CD14-positive monocyte (primary cell): Measurements from ENCODE around the gene CHAT. TPM values are rescaled to one million over a fixed set of nuclear protein-coding genes. Genes with fewer than 3 reads are reported as not detected.

Source experiments
- DNase-seq, 3 donors: peaks; one replicate each; pipeline ENCODE4 v3.0.0-alpha.2; 2011 to 2022
- H2AFZ ChIP-seq: 2 replicates; pipeline ENCODE4 v1.6.0; 2012; ENCODE audit warnings: mild to moderate bottlenecking, low read depth, low read length, inconsistent platforms; ENCODE audit not compliant: insufficient read depth, poor library complexity, severe bottlenecking
- H3K27ac ChIP-seq, 2 donors: 1 replicate in 1 of 2; 2 replicates in 1 of 2; pipeline ENCODE4 v1.5.1; 2012 to 2013; ENCODE audit warnings: low read length in 2 of 2, control low read depth in 1 of 2, inconsistent platforms in 1 of 2, low read depth in 1 of 2, mild to moderate bottlenecking in 1 of 2
- H3K27me3 ChIP-seq, 2 donors: one replicate each; pipeline versions ENCODE4 v1.6.0 to v1.6.1; 2011 to 2013; ENCODE audit warnings: low read length in 2 of 2; ENCODE audit not compliant: control insufficient read depth in 2 of 2, insufficient read depth in 2 of 2
- H3K36me3 ChIP-seq, 2 donors: replicated peaks in 1 of 2; 1 replicate in 1 of 2; 2 replicates in 1 of 2; pipeline versions ENCODE4 v1.5.1 to v1.6.1; 2012 to 2013; ENCODE audit warnings: low read length in 2 of 2, control low read depth in 1 of 2, inconsistent platforms in 1 of 2, mild to moderate bottlenecking in 1 of 2; ENCODE audit not compliant: insufficient read depth in 2 of 2, control insufficient read depth in 1 of 2
- H3K4me1 ChIP-seq, 2 donors: 1 replicate in 1 of 2; 2 replicates in 1 of 2; pipeline versions ENCODE4 v1.5.1 to v1.6.1; 2012 to 2013; ENCODE audit warnings: low read length in 2 of 2, control low read depth in 1 of 2, inconsistent platforms in 1 of 2, mild to moderate bottlenecking in 1 of 2, moderate library complexity in 1 of 2; ENCODE audit not compliant: insufficient read depth in 2 of 2, control insufficient read depth in 1 of 2
- H3K4me2 ChIP-seq: replicated peaks from 2 replicates; pipeline ENCODE3; 2012; ENCODE audit warnings: low read length, moderate library complexity, mild to moderate bottlenecking; ENCODE audit not compliant: poor library complexity, severe bottlenecking; ENCODE audit errors: extremely low read depth
- H3K4me3 ChIP-seq, 3 experiments: fragments of 200-600 bp in 1 of 3; sonication (generic) in 1 of 3; replicated peaks in 1 of 3; 1 replicate in 2 of 3; 2 replicates in 1 of 3; pipeline ENCODE4 v1.5.1; 2011 to 2013; ENCODE audit warnings: low read length in 3 of 3, mild to moderate bottlenecking in 3 of 3, control low read depth in 2 of 3, low read depth in 2 of 3, inconsistent platforms in 1 of 3, moderate library complexity in 1 of 3
- H3K79me2 ChIP-seq: 2 replicates; pipeline ENCODE4 v1.6.0; 2012; ENCODE audit warnings: mild to moderate bottlenecking, control low read depth, inconsistent platforms, low read length, moderate library complexity; ENCODE audit not compliant: insufficient read depth
- H3K9ac ChIP-seq: 2 replicates; pipeline ENCODE4 v1.6.0; 2017; ENCODE audit warnings: low read length, mild to moderate bottlenecking; ENCODE audit not compliant: insufficient read depth, poor library complexity, severe bottlenecking
- H3K9me3 ChIP-seq, 2 donors: replicated peaks in 1 of 2; 1 replicate in 1 of 2; 2 replicates in 1 of 2; pipeline versions ENCODE4 v1.5.1 to v1.6.1; 2012 to 2013; ENCODE audit warnings: low read length in 2 of 2, control low read depth in 1 of 2; ENCODE audit not compliant: control insufficient read depth in 1 of 2, insufficient read depth in 1 of 2
- H4K20me1 ChIP-seq: 2 replicates; pipeline ENCODE4 v1.6.0; 2012; ENCODE audit warnings: mild to moderate bottlenecking, low read length, control low read depth, moderate library complexity; ENCODE audit not compliant: insufficient read depth
- H3K27ac Mint-ChIP-seq, 7 donors: one replicate each; pipeline ENCODE4 v1.8.0; 2020; ENCODE audit warnings: mild to moderate bottlenecking in 7 of 7, mixed read lengths in 7 of 7, moderate library complexity in 6 of 7, inconsistent platforms in 2 of 7
- H3K27me3 Mint-ChIP-seq, 3 donors: one replicate each; pipeline ENCODE4 v1.8.0; 2021 to 2022; ENCODE audit warnings: low read depth in 3 of 3, mild to moderate bottlenecking in 3 of 3, mixed read lengths in 3 of 3, moderate library complexity in 3 of 3, inconsistent platforms in 1 of 3
- H3K36me3 Mint-ChIP-seq, 2 donors: one replicate each; pipeline ENCODE4 v1.8.0; 2020; ENCODE audit warnings: mixed read lengths in 2 of 2, inconsistent platforms in 1 of 2, mild to moderate bottlenecking in 1 of 2
- H3K4me1 Mint-ChIP-seq: one replicate; pipeline ENCODE4 v1.8.0; 2020; ENCODE audit warnings: mild to moderate bottlenecking, mixed read lengths
- H3K4me3 Mint-ChIP-seq, 2 donors: one replicate each; pipeline ENCODE4 v1.8.0; 2020; ENCODE audit warnings: mild to moderate bottlenecking in 2 of 2, mixed read lengths in 2 of 2, moderate library complexity in 1 of 2
- H3K9me3 Mint-ChIP-seq, 7 donors: one replicate each; pipeline ENCODE4 v1.8.0; 2020 to 2022; ENCODE audit warnings: mixed read lengths in 7 of 7, mild to moderate bottlenecking in 6 of 7, moderate library complexity in 6 of 7, inconsistent platforms in 2 of 7
- WGBS: methylation state at CpG from one replicate; pipeline ENCODE4 v1.1.5; 2013; ENCODE audit warnings: missing lambda C conversion rate; ENCODE audit not compliant: insufficient coverage; 5-methylcytosine and 5-hydroxymethylcytosine counted together
- intact Hi-C, 2 donors: fragments of 100-400 bp; cut with micrococcal nuclease; formaldehyde crosslinking; loops; one replicate each; pipeline versions ENCODE4 v1.15.0 to v1.15.1; 2023
- polyA plus RNA-seq, 3 donors: library from polyadenylated mRNA; depleted of rRNA in 1 of 3; unstranded in 2 of 3; stranded (reverse) in 1 of 3; fragments of 300-500 nt in 2 of 3; fragments of >200 nt in 1 of 3; fragmentation: Illumina TruSeq in 2 of 3; gene quantifications; 1 replicate in 2 of 3; 2 replicates in 1 of 3; pipeline ENCODE4 v1.2.3, GENCODE V29; 2012 to 2021
- TF ChIP-seq, protein P1 (sequence below): fragments of 200-600 bp; IDR thresholded peaks from one replicate; pipeline ENCODE4 v1.8.0; 2022; ENCODE audit warnings: antibody characterized with exemption, mild to moderate bottlenecking

Gene CHAT
- polyA plus RNA-seq, 3 donors = not detected

DNA sequence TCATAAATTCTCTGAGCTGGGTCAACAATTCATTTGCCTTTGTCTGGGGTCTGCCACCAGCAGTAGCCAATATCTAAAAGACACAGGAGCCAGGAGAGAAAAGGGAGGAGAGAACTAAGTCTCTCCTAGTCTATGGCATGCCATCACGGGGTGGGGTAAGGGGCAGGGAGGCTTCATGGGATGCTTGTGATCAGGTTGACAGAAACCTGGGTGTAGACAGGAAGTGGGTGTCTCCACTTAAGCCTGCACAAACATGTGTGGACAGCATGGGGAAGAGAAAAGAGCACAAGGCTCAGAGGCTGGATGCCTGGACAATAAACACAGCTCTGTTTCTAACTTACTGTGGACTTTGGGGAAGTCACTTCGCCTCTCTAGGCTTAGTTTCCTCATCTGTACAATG, 54.2 kb downstream of the CHAT start:
- Histone ChIP-seq H3K27me3 (no peaks in the 10 kb centered on the region), H2AFZ (no peak overlapping the region), H3K4me3 (no peak overlapping the region), H3K9me3 (no peaks in the 10 kb centered on the region), H3K4me2 (no peak overlapping the region), H3K36me3 (no peaks in the 10 kb centered on the region), H3K9ac (no peak overlapping the region), H3K79me2 (no peaks in the 10 kb centered on the region), H3K4me1 (no peaks in the 10 kb centered on the region), H4K20me1 (no peaks in the 10 kb centered on the region), H3K27ac (no peak overlapping the region)
- Mint-ChIP-seq H3K9me3 (peaks cover 0 to 2% (median 0%) of the 10 kb centered on the region in 7 donors), H3K36me3 (no peaks in the 10 kb centered on the region), H3K27ac (no peak overlapping the region), H3K27me3 (peaks cover 2 to 23% (median 4%) of the 10 kb centered on the region in 3 donors), H3K4me3 (no peak overlapping the region), H3K4me1 (no peaks in the 10 kb centered on the region)
- WGBS = no CpG with 5 or more reads among the region's 2 CpGs
- TF ChIP-seq, protein P1, sequence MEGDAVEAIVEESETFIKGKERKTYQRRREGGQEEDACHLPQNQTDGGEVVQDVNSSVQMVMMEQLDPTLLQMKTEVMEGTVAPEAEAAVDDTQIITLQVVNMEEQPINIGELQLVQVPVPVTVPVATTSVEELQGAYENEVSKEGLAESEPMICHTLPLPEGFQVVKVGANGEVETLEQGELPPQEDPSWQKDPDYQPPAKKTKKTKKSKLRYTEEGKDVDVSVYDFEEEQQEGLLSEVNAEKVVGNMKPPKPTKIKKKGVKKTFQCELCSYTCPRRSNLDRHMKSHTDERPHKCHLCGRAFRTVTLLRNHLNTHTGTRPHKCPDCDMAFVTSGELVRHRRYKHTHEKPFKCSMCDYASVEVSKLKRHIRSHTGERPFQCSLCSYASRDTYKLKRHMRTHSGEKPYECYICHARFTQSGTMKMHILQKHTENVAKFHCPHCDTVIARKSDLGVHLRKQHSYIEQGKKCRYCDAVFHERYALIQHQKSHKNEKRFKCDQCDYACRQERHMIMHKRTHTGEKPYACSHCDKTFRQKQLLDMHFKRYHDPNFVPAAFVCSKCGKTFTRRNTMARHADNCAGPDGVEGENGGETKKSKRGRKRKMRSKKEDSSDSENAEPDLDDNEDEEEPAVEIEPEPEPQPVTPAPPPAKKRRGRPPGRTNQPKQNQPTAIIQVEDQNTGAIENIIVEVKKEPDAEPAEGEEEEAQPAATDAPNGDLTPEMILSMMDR = no peak
- intact Hi-C loops = no loop called here
- DNase-seq = no peak

- Histone ChIP-seq H3K27me3 (no peaks in the 10 kb centered on the region), H3K4me2 (no peak overlapping the region), H2AFZ (no peak overlapping the region), H3K36me3 (no peaks in the 10 kb centered on the region), H3K9ac (no peak overlapping the region), H4K20me1 (no peaks in the 10 kb centered on the region), H3K9me3 (no peaks in the 10 kb centered on the region), H3K4me1 (no peaks in the 10 kb centered on the region), H3K4me3 (no peak overlapping the region), H3K79me2 (no peaks in the 10 kb centered on the region), H3K27ac (no peak overlapping the region)
- no peak for DNase-seq
- Mint-ChIP-seq H3K4me3 (no peak overlapping the region), H3K27ac (no peak overlapping the region), H3K4me1 (no peaks in the 10 kb centered on the region), H3K36me3 (no peaks in the 10 kb centered on the region), H3K9me3 (peaks cover 0 to 2% (median 0%) of the 10 kb centered on the region in 7 donors), H3K27me3 (peaks cover 5 to 23% (median 6%) of the 10 kb centered on the region in 3 donors)
- no CpG with 5 or more reads among the region's 6 CpGs for WGBS
- TF ChIP-seq, protein P1 = no peak
- intact Hi-C loops = no loop called here
Observed at GRCh38 chr10:49668684-49669083, 54.8 kb downstream of the CHAT start.
